Effector CD4-positive, alpha-beta T cell (primary cell): ENCODE results near the gene LRBA.
"Not testable (repeated sequence)": the region's sequence is repeated elsewhere in the genome, so short reads cannot be mapped to it uniquely, and the experiment has no call there.

Experiments
- DNase-seq: peaks from one replicate; pipeline ENCODE4 v3.0.0-alpha.2; 2020

The LRBA gene

DNA sequence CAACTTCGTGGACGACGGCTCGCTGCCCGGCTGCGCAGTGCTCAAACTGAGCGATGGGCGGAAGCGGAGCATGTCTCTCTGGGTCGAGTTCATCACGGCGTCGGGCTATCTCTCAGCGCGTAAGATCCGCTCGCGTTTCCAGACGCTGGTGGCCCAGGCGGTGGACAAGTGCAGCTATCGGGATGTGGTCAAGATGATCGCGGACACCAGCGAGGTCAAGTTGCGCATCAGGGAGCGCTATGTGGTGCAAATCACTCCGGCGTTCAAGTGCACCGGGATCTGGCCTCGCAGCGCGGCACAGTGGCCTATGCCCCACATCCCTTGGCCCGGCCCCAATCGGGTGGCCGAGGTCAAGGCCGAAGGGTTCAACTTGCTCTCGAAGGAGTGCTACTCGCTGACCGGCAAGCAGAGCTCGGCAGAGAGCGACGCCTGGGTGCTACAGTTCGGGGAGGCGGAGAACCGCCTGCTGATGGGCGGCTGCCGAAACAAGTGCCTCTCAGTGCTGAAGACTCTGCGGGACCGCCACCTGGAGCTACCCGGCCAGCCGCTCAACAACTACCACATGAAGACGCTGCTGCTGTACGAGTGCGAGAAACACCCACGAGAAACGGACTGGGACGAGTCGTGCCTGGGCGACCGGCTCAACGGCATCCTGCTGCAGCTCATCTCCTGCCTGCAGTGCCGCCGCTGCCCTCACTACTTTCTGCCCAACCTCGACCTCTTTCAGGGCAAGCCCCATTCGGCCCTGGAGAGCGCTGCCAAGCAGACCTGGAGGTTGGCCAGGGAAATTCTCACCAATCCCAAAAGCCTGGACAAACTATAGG, 431.6 kb downstream of the LRBA start:
- no peak for DNase-seq

DNA sequence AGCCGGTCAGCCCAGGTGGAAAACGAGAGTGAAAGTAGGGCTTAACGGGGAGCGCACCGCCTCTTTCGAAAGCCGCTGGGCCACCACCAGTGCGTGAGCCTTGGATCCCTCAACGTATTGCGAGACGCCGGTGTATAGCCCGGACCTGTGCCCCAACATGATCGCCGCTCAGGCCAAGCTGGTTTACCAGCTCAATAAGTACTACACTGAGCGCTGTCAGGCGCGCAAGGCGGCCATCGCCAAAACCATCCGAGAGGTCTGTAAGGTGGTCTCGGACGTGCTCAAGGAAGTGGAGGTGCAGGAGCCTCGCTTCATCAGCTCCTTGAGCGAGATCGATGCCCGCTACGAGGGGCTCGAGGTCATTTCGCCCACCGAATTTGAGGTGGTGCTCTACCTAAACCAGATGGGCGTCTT, 432.2 kb downstream of the LRBA start:
- no peak for DNase-seq

DNA sequence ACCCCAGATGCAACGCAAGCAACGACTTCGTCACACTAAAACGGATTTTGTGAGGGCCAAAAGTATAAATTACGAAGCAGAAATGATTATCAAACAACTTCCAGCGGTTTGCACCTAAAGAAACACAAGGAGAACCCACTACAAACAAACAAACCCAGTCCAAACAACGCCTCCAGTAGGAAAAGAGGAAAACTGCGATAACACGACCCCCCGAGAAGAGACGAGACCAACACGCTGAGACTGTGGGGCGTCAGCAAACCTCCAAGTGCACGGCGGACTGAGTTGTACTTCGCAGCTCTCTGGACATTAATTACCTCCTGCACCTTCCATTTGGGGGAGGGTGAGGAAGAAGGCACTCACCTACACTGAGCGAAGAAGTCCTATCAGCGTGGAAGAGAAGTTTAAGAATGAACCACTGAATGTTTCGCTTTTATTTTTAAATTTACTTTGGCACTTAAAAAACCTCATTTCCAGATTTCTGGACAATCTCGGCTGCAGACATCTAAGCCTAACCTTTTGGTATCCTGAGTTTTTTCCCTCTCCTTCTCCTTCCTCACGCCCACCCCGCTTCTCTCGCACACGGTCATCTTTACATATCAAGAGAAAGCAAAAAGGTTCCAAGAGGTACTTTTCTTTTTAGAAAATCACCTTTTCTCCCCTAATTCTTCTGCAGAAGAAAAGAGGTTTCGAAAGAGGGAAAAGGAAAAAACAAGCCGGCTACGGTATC, 432.8 kb downstream of the LRBA start, which contains the start of gene MAB21L2:
Gene MAB21L2 (plus strand): TSS at position 6 of the 727 bp plus-strand sequence. CDS start 879 bp downstream, outside the sequence.
- no peak for DNase-seq

DNA sequence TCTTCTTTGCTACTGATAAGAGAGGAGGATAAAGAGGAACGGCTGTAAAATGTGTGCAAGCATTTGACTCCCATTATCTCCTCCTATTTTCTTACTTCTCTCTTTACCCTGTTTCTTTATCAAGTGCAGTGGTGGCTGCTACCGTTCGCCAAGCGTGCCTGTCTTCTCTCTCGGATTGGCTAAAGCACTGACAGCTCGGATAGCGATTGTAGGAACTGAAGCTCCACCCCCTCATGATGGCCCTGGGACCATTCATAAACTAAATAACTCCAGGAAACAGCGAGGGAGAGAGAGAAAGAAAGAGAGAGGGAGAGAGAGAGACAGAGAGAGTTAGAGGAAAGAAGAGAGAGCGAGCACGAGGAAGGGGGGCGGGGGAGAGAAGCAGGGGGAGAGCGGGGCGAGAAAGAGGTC, 433.4 kb downstream of the LRBA start:
- no peak for DNase-seq

DNA sequence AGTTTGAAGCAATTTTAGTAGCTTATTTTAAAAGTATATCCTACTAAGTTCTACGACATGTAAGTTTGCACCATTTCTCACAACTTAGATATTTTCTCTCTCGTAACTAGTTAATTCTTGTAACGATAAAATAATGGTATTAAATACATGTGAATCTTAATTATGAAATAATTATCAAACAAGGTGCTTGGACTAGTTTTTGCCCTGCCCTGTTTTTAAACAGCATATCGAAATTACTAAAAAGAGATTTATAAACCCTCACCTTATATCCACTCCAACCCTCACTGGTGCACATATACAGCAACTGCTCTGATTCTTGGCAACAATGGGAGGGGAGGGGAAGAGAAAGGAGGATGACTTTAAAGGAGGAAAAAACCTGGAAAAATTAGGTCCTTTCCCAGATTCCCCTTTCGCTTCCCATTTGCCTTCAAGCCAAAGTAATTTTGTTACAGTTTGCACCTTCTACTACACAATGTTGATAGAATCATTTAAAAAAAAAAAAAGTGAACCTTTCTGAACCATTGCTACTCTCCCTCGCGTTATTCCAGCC, 434.0 kb downstream of the LRBA start:
- DNase-seq, result no peak

DNA sequence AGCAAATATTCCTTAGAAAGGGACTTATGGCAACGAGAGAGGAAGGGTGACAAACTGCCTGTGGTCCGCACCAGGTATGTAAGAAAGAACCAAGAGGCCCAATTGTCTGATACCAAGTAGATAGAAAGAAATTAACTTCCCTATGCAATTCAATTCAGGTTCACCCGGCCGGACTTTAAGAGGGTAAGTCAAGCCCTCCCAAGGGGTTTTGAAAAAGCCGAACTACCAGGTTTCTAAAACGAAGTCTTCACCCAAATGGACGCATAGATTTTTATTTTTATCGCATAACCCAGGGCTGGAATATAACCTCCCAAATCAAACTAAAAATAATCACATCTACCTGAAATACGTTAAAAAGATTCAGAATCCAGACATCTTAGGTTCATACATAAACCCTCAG, 434.8 kb downstream of the LRBA start:
- no peak for DNase-seq

DNA sequence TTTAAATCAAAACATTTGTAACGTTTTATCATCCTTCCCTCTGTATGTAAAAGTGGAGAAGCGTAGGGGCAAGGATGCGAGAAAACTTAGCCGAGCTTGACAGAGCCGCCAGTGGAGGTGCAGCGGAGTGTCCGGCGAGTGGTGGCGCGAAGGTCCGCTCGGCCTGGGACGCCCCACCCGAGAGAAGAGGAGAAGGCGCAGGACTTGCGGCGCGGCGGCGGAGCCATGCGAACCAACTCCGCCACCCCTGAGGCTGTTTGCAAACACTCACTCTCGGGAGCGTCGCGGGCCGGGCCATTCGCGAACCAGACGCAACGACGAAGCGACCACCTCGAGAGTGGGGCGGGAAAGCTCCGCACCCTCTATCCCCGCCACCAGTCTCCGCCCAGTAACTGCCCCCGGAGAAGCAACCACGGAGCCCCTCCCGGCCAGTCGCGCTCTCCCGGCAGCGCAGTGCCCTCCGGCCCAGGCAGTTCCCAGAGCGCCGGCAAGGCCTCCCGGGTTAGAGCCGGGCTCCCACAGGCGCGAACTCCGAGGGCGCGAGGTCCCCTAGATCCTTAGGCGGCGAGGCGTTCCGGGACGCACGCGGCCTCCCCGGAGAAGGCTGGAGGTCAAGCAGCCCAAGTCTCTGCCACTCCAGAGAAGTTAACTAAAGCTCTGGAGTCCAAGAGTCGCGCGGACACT, 435.4 kb downstream of the LRBA start:
- DNase-seq, result no peak

DNA sequence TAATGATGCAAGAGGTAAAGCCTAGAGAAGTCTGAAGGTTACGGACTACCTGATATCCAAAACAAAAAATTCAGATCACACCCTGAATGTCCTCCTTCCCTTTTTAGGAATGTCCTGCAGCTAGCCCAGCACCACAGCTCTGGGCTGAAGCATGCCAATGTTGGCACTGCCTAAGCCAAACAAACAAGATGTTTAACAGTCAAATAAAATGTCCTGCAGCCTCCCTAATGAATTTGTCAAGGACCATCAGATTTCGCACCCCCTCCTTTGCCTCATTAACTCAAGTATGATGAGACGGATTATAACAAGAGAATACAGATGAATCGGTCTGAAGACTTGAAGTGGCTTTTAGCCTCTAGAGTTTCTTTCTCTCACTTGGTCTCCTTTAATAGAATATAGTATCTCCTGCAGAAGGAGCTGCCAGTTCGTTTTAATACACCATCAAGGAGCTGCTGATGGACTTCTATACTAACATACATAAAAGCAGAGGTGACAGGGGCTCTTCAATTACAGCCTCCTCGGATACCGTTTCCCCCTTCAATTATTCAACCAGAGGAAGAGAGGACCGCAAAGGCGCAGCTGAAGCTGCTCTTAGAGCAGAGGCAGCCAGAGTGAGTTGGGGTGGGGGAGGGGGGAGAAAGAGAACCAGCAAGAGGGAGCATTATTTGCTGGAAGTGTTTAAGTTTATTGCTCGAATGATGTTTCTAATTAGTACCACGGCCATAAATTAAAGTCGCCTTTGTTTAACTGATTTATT, 436.2 kb downstream of the LRBA start:
- DNase-seq, result no peak

DNA sequence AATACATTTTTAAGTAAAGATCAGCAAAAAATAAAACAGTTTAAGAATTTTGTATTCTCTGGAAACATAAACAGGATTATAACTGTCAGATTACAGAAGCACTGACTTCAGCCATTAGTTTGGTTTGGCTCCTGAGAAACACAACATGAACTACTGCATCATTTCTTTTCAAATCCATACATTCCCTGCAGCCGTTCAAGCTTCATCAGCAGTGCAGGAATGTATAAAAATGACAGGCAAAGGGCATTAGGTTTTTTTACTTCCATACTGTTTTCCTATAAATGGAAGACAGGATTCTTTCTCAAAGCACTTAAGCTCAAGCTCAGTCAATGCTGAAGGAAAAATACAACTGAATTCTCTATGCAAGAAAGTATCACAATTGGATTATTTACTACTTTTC, 437.3 kb downstream of the LRBA start:
- DNase-seq, result no peak

DNA sequence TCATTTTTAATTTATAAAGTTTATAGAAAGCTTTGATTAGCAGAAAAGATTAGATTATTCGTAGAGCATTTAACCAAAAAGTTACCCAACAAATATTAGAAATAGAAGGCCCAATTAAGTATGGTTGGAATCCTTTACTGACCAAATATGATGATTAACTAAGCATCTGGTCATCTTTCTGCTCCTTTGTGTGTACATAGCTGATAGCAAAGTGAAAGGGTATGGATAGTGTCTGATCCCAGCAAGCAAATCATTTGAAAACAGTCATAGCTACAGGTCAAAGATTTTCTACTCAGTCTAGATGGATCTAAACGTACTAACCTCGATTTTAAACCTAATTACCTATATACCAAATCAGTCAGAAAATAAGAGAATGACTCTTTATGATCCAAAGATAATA, 440.4 kb downstream of the LRBA start:
- no peak for DNase-seq

DNA sequence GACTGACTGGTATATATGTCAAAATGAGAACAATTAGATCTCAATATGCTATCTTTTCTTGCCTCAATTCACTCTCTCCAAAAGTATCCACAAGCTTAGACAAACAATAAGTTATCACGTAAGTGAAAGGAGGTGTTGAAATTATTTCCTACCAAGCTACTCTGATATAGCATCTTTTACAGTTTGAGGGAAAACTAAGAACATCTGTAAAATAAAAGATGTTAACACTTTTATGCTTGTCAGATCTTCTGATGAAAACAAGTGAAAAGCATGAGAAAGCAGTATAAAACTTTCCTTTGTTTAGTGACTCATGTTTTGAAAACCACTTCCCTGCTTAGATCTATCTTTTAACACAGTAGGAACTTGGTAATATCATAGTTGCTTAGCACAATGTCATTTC, 441.6 kb downstream of the LRBA start:
- DNase-seq, result no peak

DNA sequence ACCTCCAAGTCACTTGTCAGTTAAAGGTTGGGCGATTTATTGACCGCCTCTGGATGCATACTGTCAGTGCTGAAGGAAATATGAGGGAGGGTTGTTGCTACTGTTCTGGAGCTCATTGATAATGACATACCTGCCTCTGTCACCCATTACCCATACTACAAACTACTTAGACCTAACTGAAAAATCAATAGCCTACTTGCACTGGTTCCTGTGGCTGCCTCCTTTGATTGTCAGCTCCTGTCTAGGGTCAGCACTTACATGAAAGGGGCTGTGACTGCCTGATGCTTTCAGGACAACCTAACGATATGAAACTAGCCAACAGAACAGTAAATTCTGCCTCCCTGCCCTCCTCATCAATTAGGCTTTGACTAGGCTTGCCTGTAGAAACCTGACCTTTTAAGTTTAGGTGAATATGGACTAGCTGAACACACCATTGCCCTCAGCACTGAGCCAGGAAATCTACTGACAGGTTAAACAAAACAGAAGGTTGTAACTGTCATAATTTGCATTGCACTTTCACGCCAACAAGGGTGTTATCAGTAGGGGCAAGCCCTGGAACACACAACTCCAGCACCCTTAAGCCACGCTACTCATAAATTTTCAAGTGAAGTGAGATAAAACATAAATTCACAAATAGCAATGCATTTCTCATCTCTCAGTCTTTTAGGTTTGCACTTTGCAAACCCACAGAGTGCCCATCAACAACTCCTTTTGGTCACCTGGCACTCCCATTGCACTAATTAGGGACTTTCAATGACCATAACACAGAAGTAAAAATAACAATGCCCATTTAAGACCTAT, 442.2 kb downstream of the LRBA start:
- DNase-seq, result no peak

DNA sequence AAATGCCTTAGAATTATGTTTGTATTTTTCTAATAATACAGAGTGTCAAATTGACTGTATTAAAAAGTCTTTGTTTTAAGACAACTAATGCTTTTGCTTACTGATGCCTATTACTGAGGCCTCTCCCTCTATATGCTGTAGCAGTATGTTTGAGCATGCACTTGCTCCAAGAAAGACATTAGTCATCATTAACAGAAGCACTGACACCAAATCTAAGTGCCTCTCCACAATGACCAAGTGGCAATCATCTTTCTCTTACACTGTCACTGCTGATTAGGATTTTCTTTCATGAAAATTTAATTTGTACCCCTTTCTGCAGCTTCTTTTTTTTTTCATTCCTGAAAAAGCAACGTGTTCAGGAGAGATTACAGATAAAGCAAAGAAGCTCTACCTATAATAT, 444.2 kb downstream of the LRBA start:
- DNase-seq, result no peak

DNA sequence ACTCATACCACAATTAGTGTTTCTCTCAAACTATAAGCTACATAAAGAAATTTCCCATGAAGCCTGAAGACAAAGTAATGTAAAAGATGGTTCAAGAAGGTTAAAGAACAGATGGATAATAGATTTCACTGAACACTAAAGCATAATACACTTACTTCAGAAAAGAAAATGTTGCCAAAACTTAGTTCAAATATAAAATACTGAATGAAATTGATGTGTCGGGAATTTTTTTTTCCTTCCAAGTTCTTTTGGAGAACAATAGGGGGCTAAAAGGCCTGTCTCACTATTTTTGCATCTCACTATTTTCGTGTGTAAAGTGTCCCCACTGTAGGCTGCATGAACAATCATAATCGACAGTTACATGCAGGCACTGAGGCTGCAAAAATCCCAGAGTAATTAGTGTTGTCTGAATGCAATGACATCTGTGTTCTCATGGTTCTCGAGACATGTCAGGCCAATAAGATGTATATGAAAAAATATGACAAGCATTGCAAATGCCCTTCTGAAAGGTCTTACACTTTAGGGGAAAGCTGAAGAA, 445.0 kb downstream of the LRBA start:
- no peak for DNase-seq

DNA sequence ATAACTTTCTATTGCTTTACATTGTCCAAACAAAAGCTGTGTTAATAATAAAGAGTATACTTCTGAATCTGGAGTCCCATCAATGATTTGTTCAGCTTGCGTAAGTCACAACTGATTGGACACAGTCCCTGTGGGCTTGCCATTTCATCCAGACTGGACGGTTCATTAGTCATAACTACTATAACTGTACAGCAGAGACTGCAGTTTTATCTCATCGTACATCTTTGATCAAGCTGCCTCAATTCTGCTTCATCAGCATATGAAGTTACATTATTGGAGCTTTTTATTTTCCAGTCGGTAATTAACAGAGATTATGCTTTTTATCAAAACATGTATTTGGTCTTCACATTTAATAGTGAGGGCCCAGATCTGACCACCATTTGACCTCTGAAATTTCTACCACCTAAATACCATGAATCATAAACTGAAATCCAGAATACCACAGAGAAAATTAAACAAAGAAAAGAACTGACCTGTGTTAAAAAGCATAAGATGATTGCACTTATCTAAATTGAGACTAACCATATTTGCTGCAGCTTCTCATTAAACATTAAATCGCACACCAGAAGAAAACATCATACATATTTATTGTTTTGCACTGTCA, 445.6 kb downstream of the LRBA start:
- DNase-seq, result no peak

DNA sequence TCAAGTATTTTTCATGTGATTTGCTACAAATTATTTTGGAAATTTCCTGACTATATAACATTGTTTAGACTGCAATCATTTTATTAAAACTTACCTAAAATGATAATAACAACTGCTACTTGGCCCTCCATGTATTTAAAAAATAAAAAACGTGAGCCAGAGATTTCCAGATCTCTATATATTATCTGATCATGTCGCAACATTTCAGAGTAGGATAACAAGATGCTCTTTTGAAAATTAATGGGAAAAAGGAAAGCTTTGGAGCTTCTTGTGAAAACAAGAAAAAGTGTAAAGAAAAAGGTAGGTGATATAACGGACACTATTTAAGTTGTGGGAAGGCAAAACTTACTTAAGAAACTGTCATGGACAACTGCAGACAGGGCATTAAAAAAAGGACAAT, 448.0 kb downstream of the LRBA start:
- no peak for DNase-seq

DNA sequence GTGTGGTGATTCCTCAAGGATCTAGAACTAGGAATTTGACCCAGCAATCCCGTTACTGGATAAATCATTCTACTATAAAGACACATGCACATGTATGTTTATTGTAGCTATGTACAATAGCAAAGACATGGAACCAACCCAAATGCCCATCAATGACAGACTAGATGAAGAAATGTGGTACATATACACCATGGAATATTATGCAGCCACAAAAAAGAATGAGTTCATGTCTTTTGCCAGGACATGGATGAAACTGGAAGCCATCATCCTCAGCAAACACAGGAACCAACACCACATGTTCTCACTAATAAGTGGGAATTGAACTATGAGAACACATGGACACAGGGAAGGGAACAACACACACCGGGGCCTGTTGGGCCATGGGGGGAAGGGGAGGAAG, 450.1 kb downstream of the LRBA start:
- not testable (repeated sequence) for DNase-seq

DNA sequence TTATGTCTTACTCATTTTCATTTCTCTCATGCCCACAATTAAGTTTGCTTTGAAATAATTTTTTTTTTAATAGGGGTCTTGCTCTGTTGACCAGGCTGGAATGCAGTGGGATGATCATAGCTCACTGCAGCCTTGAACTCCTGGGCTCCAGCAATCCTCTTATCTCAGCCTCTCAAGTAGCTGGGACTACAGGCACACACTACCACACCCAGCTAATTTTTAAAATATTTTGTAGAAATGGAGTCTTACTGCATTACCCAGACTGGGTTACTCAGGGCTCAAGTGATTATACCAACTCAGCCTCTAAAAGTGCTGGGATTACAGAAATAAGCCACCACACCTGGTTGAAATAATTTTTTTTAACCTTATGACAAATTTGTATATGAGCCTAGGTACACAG, 452.3 kb downstream of the LRBA start:
- no peak for DNase-seq

DNA sequence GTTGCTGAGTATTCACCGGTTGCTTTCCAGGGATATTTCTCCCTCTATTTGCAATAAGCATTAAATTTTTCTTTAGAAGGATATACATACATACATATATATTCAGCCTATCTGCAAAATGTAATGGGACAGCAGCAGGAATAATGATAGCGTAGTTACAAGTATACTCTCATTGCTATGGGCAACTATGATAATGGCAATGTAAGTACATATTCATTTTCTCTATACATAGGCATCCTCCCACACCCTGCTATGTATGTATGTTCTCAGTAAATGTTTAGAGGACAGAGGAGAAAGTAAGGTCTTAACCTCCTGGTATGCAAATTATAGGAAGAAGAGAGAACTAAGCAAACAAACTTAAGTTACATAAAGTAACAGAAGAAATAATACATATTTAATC, 452.8 kb downstream of the LRBA start:
- no peak for DNase-seq

DNA sequence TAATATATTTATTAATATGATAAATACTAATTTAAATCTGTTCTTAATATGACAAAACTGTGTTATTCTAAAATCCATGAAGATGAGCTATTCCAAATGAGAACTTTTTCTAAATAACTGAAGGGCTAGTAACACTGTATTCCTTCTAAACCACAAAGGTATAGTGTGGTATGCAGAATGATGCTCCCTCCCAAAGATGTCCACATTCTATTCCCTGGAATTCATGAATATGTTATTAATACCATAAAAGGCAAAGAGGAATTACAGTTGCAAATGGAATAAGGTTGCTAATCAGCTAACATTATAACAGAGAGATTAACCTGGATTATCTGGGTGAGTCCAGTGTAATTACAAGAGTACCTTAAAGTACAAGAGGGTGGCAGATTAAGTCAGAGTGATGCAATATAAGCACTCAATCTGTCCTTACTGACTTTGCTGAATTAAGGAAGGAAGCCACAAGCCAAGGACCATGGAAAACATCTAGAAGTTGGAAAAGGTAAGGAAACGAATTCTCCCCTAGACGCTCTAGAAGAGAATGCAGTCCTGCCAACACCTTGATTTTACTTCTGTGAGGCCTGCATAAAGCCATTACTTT, 453.8 kb downstream of the LRBA start:
- DNase-seq, result no peak

DNA sequence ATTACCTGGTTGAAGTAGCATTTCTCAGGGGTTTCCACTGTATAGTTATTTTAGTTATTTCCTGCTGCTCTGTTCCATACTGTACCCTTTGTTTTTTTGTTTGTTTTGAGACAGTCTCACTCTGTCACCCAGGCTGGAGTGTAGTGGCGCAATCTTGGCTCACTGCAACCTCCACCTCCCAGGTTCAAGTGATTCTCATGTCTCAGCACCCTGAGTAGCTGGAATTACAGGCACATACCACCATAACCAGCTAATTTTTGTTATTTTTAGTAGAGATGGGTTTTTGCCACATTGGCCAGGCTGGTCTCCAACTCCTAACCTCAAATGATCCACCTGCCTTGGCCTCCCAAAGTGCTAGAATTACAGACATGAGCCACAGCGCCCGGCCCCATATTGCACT, 457.3 kb downstream of the LRBA start:
- not testable (repeated sequence) for DNase-seq
